Esophagus squamous epithelium (tissue), 5 donors: ENCODE measurements around the gene NTPCR. TPM values are rescaled to one million over a fixed set of nuclear protein-coding genes. Genes with fewer than 3 reads are reported as not detected.

Source experiments
- DNase-seq: peaks from one replicate; lab custom pipeline; 2025; lab: John Stamatoyannopoulos, UW
- H3K27ac ChIP-seq, 4 donors: fragments of 200-600 bp; sonication (generic); one replicate each; pipeline ENCODE4 v1.5.1; 2016 to 2019; ENCODE audit warnings: mild to moderate bottlenecking in 1 of 4
- H3K27me3 ChIP-seq, 4 donors: fragments of 200-600 bp; sonication (generic); 1 replicate in 3 of 4; 2 replicates in 1 of 4; pipeline versions ENCODE4 v1.5.1 to v1.6.0; 2017 to 2021; ENCODE audit warnings: antibody characterized with exemption in 1 of 4
- H3K36me3 ChIP-seq, 3 donors: fragments of 200-600 bp; sonication (generic); one replicate each; pipeline ENCODE4 v1.5.1; 2016 to 2019
- H3K4me1 ChIP-seq, 3 donors: fragments of 200-600 bp; sonication (generic); one replicate each; pipeline ENCODE4 v1.5.1; 2017 to 2019
- H3K4me3 ChIP-seq, 4 donors: fragments of 200-600 bp; sonication (generic); 1 replicate in 3 of 4; 2 replicates in 1 of 4; pipeline ENCODE4 v1.5.1; 2016 to 2019; ENCODE audit warnings: mild to moderate bottlenecking in 2 of 4, moderate library complexity in 1 of 4
- H3K9me3 ChIP-seq, 3 donors: fragments of 200-600 bp; sonication (generic); one replicate each; pipeline ENCODE4 v1.5.1; 2016 to 2019
- POLR2A ChIP-seq, 4 donors: fragments of 450-650 bp; IDR thresholded peaks; one replicate each; pipeline ENCODE4 v1.6.1; 2017; ENCODE audit warnings: antibody characterized with exemption in 4 of 4, mild to moderate bottlenecking in 4 of 4, moderate library complexity in 3 of 4
- WGBS, 2 donors: methylation state at CpG; one replicate each; pipeline ENCODE4 v1.1.5; 2018; 5-methylcytosine and 5-hydroxymethylcytosine counted together
- intact Hi-C: fragments of 100-400 bp; cut with DNase I; formaldehyde crosslinking; loops from one replicate; pipeline ENCODE4 v1.15.0; 2022
- total RNA-seq, 4 donors: library from RNA; depleted of rRNA; stranded (reverse); fragments of >200 nt; gene quantifications; one replicate each; pipeline ENCODE4 v1.1.0, GENCODE V29; 2016
- TF ChIP-seq, protein P1 (sequence below), 6 experiments: fragments of 450-650 bp in 4 of 6; fragments of 200-600 bp in 2 of 6; sonication (generic) in 2 of 6; IDR thresholded peaks; one replicate each; pipeline ENCODE4 v1.5.1; 2016 to 2019; ENCODE audit warnings: antibody characterized with exemption in 6 of 6, mild to moderate bottlenecking in 4 of 6, moderate library complexity in 4 of 6
- donor health status: DM: yes; HTN: yes; CAD: no.

NTPCR gene
- total RNA-seq, 4 donors from 2014 or later = 19.9 to 35.8 (median 23.4) TPM

DNA sequence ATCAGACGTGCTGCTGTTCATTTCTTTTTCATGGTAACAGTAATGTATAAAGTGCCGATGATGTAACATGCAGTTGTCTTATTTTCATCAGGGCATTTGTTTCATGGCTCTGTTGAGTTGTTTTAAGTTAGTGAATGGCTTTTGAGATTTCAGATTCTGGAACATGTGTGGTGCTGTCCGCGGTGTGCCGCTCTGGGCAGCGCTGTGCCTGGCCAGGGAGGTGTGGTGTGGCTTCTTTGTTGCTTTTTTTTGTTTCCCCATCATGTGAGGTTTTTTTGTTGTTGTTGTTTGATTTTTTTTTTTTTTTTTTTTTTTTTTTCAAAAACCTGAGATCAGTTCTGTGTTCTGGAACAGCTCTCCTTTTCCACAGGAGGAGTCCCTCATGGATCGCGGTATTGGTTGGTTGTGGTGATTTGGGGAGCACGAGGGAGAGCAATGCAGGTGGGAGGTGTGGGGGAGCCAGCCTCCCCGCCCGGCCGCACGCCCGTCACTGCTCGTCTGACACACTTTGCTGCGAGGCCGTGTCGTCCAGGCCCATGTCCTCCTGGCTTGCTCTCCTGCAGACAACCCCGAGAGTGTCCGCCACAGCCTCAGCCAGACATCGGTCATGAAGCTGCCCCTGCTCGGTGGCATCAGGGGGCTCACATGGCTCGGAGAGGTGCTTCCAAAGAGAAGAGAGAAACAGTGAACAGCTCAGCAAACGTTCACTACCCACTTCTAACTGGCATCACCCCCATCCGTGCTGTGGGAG lies 33.6 kb downstream of the NTPCR start:
- DNase-seq = no peak
- intact Hi-C loops = no loop called here
- WGBS, 2 donors = 84 to 92% methylated on average over 11 to 12 of the region's 25 CpGs
- Histone ChIP-seq H3K27me3 (no peaks in the 10 kb centered on the region), H3K4me3 (no peak overlapping the region), H3K27ac (no peak overlapping the region), H3K9me3 (no peaks in the 10 kb centered on the region), H3K36me3 (peaks cover 0 to 26% (median 0%) of the 10 kb centered on the region in 3 donors), H3K4me1 (peaks cover 0 to 7% (median 0%) of the 10 kb centered on the region in 3 donors)
- no peak for TF ChIP-seq POLR2A (IDR thresholded peaks at IDR 0.05)
- TF ChIP-seq, protein P1, sequence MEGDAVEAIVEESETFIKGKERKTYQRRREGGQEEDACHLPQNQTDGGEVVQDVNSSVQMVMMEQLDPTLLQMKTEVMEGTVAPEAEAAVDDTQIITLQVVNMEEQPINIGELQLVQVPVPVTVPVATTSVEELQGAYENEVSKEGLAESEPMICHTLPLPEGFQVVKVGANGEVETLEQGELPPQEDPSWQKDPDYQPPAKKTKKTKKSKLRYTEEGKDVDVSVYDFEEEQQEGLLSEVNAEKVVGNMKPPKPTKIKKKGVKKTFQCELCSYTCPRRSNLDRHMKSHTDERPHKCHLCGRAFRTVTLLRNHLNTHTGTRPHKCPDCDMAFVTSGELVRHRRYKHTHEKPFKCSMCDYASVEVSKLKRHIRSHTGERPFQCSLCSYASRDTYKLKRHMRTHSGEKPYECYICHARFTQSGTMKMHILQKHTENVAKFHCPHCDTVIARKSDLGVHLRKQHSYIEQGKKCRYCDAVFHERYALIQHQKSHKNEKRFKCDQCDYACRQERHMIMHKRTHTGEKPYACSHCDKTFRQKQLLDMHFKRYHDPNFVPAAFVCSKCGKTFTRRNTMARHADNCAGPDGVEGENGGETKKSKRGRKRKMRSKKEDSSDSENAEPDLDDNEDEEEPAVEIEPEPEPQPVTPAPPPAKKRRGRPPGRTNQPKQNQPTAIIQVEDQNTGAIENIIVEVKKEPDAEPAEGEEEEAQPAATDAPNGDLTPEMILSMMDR (IDR thresholded peaks at IDR 0.05) = no peak

DNA sequence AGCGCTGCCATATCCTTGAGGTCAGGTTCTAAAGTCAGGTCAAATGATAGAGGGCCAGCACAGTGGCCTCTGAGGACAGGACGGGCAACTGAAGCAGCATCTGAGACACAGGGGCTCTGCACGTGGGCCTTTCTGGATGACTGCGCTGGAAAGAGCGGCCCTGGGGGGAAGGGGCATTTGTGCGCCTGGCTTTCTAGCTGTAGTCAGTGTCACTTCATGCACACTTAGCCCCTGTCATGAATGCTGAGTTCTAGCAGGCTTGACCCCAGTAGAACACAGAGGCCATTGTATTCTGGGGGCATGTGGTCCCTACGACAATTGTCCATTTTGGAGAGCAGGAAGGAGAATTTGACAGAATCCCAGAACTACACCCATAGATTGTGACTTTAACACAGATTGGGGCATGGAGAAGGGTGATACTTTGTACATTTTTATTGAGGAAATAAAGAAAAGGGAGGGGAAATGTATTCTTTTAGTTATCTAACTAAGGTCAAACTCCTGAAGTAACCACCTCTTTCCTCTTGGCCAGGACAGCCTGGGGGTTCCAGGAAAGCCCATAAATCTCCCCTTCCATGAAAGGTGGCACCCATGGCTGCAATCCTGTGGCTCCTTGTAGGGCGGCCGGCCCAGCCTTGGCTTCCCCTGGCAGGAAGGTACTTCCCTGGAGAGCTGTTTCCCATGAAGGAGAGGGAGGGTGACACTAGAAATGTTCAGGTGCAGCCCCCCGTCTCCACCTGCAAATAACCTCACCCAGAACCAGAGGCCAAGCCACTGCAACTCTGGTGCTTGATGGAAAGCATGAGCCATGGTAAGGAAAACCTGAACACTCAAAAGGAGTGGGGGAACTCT lies 34.4 kb downstream of the NTPCR start:
- DNase-seq = no peak
- 94 to 97% methylated on average over 8 of the region's 10 CpGs for WGBS, 2 donors

DNA sequence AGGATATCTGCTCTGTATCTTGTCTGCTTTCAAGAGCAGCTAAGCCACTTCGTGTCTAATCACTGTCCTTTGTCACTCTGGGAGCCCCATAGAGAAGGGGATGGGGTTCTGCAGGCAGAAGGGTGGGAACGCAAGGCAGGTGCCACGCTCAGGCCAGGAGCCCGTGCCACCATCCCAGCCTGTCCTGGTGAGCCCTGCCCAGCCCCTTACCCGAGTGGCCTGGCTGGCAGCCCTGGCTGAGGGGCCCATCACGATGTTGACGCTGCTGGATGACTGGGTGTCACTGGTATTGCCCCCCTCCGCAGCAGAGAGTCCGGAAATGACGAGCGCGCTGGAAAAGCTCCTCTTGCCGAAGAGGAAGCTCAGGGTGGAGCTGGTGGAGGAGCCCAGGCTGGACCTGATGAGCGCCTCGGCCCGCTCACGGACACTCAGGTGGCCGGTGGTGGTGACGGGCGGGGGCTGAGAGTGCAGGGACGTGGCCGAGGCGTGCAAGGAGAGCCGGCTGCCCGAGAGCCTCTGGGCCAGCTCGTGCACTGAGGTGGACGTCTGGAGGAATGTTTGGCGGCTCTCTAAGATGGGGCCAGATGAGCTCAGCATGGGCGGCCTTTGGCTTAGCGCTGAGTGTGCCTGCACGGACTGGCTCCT lies 35.6 kb downstream of the NTPCR start:
- no peak overlapping the region for H3K27ac ChIP-seq
- no peaks in the 10 kb centered on the region for H3K27me3 ChIP-seq
- H3K36me3 ChIP-seq = peaks cover 0 to 17% (median 0%) of the 10 kb centered on the region in 3 donors
- 90 to 96% methylated on average over 2 to 21 of the region's 31 CpGs for WGBS, 2 donors
- TF ChIP-seq, protein P1 (IDR thresholded peaks at IDR 0.05) = no peak
- no peak for TF ChIP-seq POLR2A (IDR thresholded peaks at IDR 0.05)
- intact Hi-C loops = no loop called here
- H3K4me1 ChIP-seq = peaks cover 0 to 6% (median 0%) of the 10 kb centered on the region in 3 donors
- H3K4me3 ChIP-seq = no peak overlapping the region
- no peak for DNase-seq
- no peaks in the 10 kb centered on the region for H3K9me3 ChIP-seq

More for the DNA sequence above, 34.4 kb downstream of the NTPCR start:
- Histone ChIP-seq H3K27me3 (no peaks in the 10 kb centered on the region), H3K4me3 (no peak overlapping the region), H3K27ac (no peak overlapping the region), H3K9me3 (no peaks in the 10 kb centered on the region), H3K4me1 (peaks cover 0 to 6% (median 0%) of the 10 kb centered on the region in 3 donors), H3K36me3 (peaks cover 0 to 17% (median 0%) of the 10 kb centered on the region in 3 donors)
- TF ChIP-seq, protein P1 (IDR thresholded peaks at IDR 0.05) = no peak
- no peak for TF ChIP-seq POLR2A (IDR thresholded peaks at IDR 0.05)
- intact Hi-C loops = no loop called here

DNA sequence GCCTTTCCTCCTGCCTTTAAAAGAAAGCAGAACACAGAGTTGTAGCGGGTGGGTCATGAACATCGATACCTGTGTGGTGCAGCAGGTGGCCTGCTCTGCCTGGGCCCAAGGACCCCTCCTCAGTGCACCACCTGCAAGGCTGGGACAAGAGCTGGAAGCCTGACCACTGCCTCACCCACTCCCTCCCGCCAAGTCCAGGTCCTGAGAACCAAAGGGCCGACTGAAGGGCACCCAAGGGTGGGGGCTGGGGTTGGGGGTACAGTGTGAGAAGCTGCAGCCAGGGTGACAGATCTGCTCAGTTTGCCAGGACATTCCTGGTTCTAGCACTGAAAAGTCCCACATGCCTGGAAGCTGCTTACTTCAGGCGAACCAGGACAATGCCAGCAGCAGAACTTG lies 36.1 kb downstream of the NTPCR start:
- Histone ChIP-seq H3K27me3 (no peaks in the 10 kb centered on the region), H3K4me1 (peaks cover 0 to 6% (median 0%) of the 10 kb centered on the region in 3 donors), H3K4me3 (no peak overlapping the region), H3K27ac (no peak overlapping the region), H3K36me3 (peaks cover 0 to 17% (median 0%) of the 10 kb centered on the region in 3 donors), H3K9me3 (no peaks in the 10 kb centered on the region)
- intact Hi-C loops = no loop called here
- DNase-seq = no peak
- 93 to 100% methylated on average over 1 to 3 of the region's 5 CpGs for WGBS, 2 donors
- TF ChIP-seq, protein P1 (IDR thresholded peaks at IDR 0.05) = no peak
- no peak for TF ChIP-seq POLR2A (IDR thresholded peaks at IDR 0.05)
